Endometrial microvascular endothelial cells (primary cell): ENCODE results near the gene ADPRHL1. TPM values are rescaled to one million over a fixed set of nuclear protein-coding genes. Genes with fewer than 3 reads are reported as not detected.

Experiments used
- in situ Hi-C: cut with HindIII; loops from 2 replicates; pipeline ENCODE4 v1.10.0; 2017; ENCODE audit warnings: low sequenced_read_pairs, low pct_unique_long_range_greater_than_20kb; ENCODE audit errors: inconsistent ontology term
- total RNA-seq: library from RNA; depleted of rRNA; stranded (reverse); fragments of >200 nt; gene quantifications from one replicate; pipeline ENCODE4 v1.2.3, GENCODE V29; 2015; ENCODE audit errors: inconsistent ontology term

Gene ADPRHL1
- total RNA-seq, 1 donor from 2014 or later, result 17.5 TPM

- in situ Hi-C loops, result no loop called here
These were observed 30.3 kb downstream of the ADPRHL1 start for GRCh38 chr13:113422807-113423519.

GRCh38 chr13:113421673-113422270 is 31.5 kb downstream of the ADPRHL1 start:
- in situ Hi-C loops, result no loop called here

GRCh38 chr13:113420833-113421600 is 32.3 kb downstream of the ADPRHL1 start:
- in situ Hi-C loops, result no loop called here

GRCh38 chr13:113420232-113420631 is 33.1 kb downstream of the ADPRHL1 start:
- in situ Hi-C loops, result no loop called here

DNA sequence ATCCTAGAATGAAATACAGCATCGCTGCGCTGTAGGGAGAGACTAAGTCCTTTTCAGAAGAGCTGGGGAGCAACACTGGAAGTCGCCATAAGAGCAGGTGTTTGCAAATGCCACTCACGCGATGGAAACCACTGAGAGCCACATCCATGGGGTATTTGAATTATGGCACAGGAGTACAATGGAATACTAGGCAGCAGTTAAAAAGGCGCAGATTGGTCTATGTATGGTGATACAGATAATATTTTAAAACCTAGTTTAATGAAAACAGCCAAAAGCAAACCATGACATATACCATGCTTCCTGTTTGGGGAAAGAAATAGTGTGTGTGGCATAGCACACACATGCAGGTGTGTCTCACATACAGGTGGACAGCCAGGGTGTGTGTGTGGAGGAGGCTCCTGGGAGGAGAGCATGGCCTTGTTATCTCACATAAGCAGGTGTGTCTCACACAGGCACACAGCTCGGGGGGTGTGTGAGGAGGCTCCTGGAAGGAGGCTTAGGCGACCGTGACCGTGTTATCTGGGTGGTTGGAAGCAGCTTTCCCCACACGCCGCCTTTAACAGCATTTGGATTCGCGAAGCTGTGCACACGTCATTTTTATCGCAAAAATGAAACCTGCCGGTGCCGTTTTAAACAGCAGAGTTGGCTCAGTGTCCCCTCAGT is 33.6 kb downstream of the ADPRHL1 start:
- in situ Hi-C loops, result no loop called here

GRCh38 chr13:113418722-113419049 is 34.6 kb downstream of the ADPRHL1 start:
- in situ Hi-C loops, result no loop called here

DNA sequence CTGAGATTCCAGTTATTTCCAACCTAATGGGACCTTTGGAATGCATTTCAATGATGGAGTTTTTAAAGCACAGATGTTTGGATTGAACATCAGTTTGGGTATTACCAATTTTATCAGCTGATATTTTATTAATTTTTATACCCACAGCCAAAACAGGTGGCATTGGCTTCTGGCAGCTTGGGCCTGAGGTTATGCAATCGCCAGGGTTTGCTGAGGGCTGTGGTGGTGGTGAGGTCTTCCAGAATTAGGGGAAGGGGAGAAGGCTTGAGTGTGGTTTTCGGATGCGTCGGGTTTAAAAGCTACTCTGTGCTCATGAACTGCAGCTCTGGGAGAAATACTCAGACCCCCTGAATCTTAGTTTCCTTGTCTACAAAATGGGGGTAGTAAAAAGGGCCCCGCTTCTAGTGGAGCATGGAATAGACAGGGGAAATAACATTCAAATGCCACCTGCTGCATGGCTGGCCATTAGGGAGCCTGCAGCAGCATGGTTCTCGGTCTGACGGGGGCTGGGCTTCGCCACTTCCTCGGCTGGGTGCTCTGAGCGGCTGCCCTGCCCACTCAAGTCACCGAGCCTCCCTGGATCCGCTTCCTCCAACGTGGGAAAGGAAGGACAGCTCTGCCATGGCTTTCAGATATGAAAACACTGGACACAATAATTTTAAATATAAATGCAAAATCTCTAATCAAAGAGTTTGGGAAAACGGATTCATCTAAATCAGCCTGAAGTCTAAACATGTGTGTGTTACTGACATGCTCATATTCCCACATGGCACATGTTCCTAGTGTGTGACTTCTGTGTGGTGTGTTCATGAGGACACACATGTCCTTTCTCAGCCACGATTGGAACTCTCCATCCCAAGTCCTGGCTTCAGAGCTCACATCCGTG is 35.2 kb downstream of the ADPRHL1 start:
- in situ Hi-C loops, result no loop called here

DNA sequence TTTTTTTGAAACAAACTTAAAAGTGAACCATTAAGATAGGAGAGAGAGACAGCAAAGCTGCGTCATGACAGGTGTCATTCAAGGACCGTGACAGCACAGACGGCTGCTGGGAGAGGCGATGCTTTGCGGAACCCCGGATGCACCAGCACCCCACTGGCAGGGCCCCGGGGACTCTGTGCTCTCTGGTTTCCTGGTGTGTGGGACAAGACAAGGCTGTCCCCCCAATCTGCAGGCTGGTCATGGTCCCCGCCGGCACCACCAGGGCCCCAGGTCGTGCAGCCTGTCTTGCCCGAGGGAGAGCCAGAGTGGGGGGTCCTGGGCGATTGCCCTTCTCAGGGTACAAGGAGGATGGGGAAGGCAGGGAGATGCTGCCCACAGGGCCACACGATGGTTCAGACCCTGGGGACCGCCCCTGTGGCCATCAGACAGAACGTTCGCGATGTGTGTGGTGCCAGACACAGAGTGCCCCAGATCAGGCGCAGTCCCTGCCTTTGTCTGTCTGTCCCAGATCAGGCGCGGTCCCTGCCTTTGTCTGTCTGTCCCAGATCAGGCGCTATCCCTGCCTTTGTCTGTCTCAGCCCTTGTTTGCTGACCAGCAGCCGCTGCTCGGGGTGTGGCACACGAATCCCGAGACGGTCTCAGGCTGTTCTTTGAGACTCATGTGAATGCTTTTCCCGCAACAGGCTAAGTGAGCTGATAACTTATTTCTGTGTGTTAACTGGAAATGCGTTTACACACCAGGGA is 36.1 kb downstream of the ADPRHL1 start:
- in situ Hi-C loops, result no loop called here

DNA sequence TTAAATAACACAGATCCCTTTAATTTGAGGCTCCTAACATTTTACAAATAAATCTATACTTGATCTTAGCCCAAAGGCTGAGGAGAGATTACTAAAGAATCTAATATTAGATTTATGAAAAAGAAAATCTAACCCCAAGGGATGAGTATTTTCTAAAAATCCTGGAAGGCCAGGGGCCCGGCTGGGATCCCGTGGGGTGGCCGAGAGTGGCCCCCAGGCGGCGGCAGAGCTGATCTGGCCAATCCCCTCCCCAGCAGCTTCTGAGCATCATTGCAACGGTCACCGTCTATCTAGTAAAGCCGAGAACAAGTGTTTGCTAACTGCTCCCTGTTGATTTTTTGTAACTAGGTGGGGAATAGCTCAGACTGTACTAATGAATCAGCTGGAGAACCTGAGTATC is 37.5 kb downstream of the ADPRHL1 start:
- in situ Hi-C loops, result no loop called here

- in situ Hi-C loops, result no loop called here
These were observed 38.3 kb downstream of the ADPRHL1 start for GRCh38 chr13:113415032-113415431.

DNA sequence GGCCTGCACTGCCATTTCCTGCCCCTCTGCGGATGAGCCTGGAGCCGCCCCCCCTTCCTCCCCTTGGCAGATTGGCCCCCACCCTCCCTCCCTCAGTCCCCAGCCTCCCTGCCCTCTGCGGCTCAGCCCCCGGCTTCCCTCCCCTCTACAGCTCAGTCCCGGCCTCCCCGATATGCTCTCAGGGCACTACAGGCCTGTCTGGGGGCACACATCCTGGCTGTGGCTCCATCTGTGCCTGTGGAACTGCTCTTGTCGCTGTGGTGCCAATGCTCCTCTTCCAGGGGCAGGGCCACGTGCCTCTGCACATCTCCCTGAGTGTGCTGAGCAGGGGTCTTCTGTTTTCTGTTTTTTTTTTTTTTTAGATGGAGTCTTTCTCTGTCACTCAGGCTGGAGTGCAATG is 39.0 kb downstream of the ADPRHL1 start:
- in situ Hi-C loops, result no loop called here

- in situ Hi-C loops, result no loop called here
These were observed 39.4 kb downstream of the ADPRHL1 start for GRCh38 chr13:113413898-113414282.

DNA sequence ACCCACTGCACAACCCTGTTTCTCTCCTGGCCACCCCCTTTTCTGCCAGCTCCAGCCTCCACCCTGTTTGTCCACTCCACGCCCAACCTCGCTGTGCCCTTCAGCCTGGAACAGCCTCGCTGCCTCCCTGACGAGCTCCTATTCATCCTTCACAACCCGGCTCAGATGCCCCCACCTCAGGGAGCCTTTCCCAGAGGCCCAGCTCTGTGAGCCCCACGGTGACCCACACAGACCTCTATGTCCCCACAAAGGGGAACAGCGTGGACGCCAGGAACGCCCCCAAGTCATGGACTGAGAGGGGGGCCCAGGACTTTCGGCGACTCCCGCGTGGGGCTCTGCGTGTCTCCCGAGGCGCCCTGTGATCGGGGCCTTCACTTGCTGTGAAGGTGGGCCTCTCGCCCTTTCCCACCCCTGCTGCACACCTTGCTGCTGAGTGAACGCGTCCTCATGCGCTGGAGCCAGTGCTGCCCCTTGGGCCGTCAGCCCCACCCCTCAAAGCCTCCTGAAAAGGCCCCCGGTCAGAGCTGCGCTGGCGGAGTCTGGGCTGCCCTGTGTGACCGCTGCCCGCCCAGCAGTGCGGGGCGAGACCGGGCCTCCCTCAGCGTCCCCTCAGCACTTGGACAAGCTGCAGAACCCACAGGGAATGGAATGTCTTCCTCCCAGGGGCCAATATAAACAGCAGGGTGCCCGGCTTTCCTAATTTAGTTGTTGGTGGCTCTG is 40.0 kb downstream of the ADPRHL1 start:
- in situ Hi-C loops, result no loop called here

GRCh38 chr13:113412440-113412839 is 40.8 kb downstream of the ADPRHL1 start:
- in situ Hi-C loops, result no loop called here

GRCh38 chr13:113411216-113412023 is 41.9 kb downstream of the ADPRHL1 start:
- in situ Hi-C loops, result no loop called here

DNA sequence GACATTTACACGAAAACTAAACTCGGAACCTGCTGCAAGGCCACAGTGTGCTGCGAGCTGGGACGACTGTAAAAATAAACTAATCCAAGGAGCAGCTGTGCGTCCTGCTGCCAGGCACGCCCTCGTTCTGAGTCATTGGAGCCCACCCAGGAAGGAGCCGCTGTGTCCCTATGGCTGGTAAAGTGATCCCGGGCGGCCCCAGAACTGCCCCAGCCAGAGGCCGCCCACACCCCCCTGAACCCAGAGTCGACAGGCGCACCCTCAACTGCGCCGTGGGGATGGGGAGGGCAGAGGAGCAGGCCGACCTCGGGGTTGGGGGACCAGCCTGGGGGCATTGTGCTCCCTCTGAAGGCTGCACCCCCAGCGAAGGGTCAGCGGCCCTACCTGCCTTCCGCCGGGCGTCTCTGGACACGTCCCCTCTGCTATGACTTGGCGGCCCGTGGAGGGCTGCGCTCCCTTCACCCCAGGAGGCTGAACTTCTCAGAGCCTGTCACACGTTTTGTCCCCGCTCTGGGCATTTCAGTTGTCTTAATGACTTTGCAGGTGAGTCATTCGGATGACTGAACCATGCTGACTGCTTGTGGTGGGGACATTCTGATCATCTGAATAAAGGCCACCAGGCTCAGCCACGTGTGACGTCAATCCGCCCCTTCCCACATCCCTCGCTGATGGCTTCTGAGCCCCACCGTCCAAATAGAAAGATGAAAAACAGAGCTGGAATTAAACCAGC is 42.7 kb downstream of the ADPRHL1 start:
- in situ Hi-C loops, result no loop called here
